Measurements from ENCODE around the gene VWCE.
"Not testable (repeated sequence)": the region's sequence is repeated elsewhere in the genome, so short reads cannot be mapped to it uniquely, and the experiment has no call there.

DNA sequence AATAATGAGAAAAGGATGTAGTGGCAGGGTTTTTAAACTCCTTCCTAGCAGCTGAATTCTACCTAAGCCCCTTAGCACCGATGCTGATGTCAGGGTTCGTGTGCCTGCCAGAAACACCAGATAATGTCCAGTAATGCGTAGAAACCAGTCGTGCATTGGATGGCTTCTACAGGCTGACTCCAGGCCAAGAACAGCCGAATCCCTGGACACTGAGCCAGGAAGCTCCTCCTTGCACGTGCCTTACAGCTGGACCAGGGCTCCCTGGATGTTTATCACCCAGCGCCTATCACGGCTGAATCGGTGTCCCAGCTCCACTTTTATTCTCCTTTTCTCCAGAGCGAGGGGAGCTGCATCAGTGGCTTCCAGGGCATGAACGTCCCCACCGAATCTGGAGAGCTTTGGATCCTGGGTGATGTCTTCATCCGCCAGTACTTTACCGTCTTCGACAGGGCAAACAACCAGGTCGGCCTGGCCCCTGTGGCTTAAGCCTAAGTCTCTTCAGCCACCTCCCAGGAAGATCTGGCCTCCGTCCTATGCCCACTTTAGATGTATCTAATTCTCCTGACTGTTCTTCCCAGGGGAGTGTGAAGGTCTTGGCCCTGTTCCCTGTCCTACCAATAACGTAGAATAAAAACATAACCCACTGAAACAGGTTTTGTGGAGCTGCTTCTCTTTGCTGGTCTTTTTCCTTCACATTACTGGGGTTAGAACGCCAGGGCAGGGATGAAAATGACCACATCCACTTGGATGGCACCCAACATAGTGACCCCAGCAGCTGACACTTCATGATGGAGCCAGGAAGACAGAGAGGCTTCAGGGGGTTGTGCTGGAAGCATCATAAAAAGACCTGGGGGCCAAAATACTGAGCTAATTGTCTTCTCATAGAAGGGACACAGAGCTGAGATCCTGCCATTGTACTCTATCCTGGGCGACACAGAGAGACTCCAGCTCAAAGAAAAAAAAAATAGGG, 44.0 kb downstream of the VWCE start:
- TF ChIP-seq POLR2A, POLR2AphosphoS5 (IDR thresholded peaks at IDR 0.05): not testable (repeated sequence)
- TF ChIP-seq, protein P1, sequence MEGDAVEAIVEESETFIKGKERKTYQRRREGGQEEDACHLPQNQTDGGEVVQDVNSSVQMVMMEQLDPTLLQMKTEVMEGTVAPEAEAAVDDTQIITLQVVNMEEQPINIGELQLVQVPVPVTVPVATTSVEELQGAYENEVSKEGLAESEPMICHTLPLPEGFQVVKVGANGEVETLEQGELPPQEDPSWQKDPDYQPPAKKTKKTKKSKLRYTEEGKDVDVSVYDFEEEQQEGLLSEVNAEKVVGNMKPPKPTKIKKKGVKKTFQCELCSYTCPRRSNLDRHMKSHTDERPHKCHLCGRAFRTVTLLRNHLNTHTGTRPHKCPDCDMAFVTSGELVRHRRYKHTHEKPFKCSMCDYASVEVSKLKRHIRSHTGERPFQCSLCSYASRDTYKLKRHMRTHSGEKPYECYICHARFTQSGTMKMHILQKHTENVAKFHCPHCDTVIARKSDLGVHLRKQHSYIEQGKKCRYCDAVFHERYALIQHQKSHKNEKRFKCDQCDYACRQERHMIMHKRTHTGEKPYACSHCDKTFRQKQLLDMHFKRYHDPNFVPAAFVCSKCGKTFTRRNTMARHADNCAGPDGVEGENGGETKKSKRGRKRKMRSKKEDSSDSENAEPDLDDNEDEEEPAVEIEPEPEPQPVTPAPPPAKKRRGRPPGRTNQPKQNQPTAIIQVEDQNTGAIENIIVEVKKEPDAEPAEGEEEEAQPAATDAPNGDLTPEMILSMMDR (IDR thresholded peaks at IDR 0.05): not testable (repeated sequence)
